Measurements from ENCODE around the gene TLE3. TPM values are rescaled to one million over a fixed set of nuclear protein-coding genes. Genes with fewer than 3 reads are reported as not detected.
A peak's percentile ranks its signal among the peaks of the same experiment; 100 is the strongest.

Gene TLE3
- total RNA-seq, 4 donors from 2014 or later = 39.1 to 275 (median 71.6) TPM

DNA sequence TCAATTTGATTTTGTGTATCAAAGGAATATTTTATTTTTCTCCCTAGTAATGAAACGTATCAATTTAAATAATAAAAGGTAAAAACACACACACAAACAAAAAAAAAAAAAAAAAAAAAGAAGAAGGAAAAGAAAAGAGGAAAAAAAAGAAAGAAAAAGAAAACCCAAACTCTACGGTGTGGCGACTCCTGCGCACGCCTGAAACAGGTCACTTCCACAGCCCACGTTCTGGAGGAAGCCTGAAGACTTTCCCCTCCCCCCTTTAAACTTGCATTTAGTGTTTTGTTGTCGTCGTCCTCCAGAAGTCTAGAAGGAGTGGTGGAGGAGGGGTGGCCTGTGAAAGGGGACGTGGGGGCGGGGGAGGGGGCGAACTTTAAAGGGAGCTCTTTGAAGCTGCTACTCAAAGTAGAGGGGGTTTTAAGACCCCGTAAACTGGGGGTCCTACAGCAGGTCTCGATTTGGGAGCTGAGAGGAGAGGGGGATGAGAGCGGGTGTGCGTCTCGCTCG lies 2.3 kb upstream of the TLE3 start:
- DNase-seq = peak; percentile 32 to 45
- WGBS, 2 donors = 1% methylated on average over 16 to 17 of the region's 17 CpGs
- no peaks in the 10 kb centered on the region for H3K27me3 ChIP-seq
- no peak for TF ChIP-seq POLR2A (IDR thresholded peaks at IDR 0.05)
- TF ChIP-seq, protein P1, sequence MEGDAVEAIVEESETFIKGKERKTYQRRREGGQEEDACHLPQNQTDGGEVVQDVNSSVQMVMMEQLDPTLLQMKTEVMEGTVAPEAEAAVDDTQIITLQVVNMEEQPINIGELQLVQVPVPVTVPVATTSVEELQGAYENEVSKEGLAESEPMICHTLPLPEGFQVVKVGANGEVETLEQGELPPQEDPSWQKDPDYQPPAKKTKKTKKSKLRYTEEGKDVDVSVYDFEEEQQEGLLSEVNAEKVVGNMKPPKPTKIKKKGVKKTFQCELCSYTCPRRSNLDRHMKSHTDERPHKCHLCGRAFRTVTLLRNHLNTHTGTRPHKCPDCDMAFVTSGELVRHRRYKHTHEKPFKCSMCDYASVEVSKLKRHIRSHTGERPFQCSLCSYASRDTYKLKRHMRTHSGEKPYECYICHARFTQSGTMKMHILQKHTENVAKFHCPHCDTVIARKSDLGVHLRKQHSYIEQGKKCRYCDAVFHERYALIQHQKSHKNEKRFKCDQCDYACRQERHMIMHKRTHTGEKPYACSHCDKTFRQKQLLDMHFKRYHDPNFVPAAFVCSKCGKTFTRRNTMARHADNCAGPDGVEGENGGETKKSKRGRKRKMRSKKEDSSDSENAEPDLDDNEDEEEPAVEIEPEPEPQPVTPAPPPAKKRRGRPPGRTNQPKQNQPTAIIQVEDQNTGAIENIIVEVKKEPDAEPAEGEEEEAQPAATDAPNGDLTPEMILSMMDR (IDR thresholded peaks at IDR 0.05) = no peak
- peak overlapping the region in 2 of 3 donors; percentile 67 to 91 for H3K27ac ChIP-seq
- intact Hi-C loops (cut with DNase I) = loop anchor here (10.0 kb wide), 4 partner anchors 115 to 625 kb away; no protein-coding TSS in a partner anchor
- H3K4me1 ChIP-seq = peaks cover 38 to 40% of the 10 kb centered on the region in 2 donors
- H3K36me3 ChIP-seq = no peaks in the 10 kb centered on the region
- peak overlapping the region in 1 of 3 donors; percentile 12 for H3K4me3 ChIP-seq (replicated peaks in 1 of 3)
- no peaks in the 10 kb centered on the region for H3K9me3 ChIP-seq

DNA sequence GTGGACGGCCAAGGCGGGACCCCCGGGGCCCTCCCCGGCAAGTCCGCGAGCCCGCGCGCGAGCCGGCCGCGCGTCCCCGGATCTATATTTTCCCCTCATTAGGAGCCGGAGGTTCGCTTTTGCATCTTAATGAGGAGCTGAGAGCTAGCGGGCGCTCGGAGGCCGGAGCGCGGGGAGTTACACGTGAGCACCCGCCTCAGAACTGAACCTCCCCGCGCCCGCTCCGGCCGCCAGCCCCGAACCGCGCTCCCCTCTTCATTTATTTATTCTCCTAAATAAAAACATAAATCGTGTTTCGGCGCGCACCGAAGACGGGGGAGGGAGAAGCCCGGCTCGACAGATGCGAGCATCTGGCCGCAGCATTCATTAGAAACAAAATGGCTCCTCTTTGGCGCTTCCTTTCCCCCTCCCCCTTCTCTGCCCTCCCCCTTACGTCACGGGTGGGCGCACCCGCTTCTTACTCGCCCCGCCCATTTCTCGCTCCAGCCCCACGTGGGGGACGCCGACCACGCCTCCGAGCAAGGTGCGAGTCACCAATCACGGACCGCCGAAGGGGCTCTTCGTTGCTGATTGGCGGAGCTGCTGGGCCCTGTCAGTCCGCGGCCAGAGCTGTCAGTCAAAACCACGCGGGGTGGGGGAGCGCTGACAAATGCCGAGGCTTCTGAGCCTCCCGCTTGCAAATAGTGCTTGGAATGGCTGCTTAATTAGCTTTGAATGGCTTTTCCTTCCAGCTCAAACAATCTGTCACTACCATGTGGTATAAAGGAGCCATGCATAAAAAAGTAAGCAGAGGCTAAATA lies 1.6 kb upstream of the TLE3 start:
- H3K36me3 ChIP-seq = no peaks in the 10 kb centered on the region
- peaks cover 40 to 46% of the 10 kb centered on the region in 2 donors for H3K4me1 ChIP-seq
- intact Hi-C loops (cut with DNase I) = loop anchor here (10.0 kb wide), 3 partner anchors 115 to 625 kb away; no protein-coding TSS in a partner anchor
- 1% methylated on average over 53 to 69 of the region's 69 CpGs for WGBS, 2 donors
- no peaks in the 10 kb centered on the region for H3K9me3 ChIP-seq
- peak; percentile 100 for DNase-seq
- peak overlapping the region; percentile 71 to 98 (median 94) for H3K27ac ChIP-seq
- peak overlapping the region in 2 of 3 donors; percentile 15 to 46 for H3K4me3 ChIP-seq (replicated peaks in 1 of 3)
- TF ChIP-seq, protein P1 (IDR thresholded peaks at IDR 0.05) = no peak
- TF ChIP-seq POLR2A (IDR thresholded peaks at IDR 0.05) = peak; percentile 73 to 93
- H3K27me3 ChIP-seq = no peaks in the 10 kb centered on the region

- no peaks in the 10 kb centered on the region for H3K27me3 ChIP-seq
- peak overlapping the region; percentile 15 to 46 (median 36) for H3K4me3 ChIP-seq (replicated peaks in 1 of 3)
- intact Hi-C loops (cut with DNase I) = loop anchor here (10.0 kb wide), 3 partner anchors 116 to 624 kb away; no protein-coding TSS in a partner anchor
- H3K4me1 ChIP-seq = peaks cover 47 to 53% of the 10 kb centered on the region in 2 donors
- WGBS, 2 donors = 8 to 9% methylated on average over 15 to 16 of the region's 60 CpGs
- peak; percentile 60 to 62 for DNase-seq
- H3K36me3 ChIP-seq = no peaks in the 10 kb centered on the region
- TF ChIP-seq, protein P1 (IDR thresholded peaks at IDR 0.05) = no peak
- TF ChIP-seq POLR2A (IDR thresholded peaks at IDR 0.05) = peak in 1 of 2 donors; percentile 15
- no peaks in the 10 kb centered on the region for H3K9me3 ChIP-seq
- peak overlapping the region; percentile 71 to 98 (median 94) for H3K27ac ChIP-seq
Observed at GRCh38 chr15:70098461-70099166, 897 bp upstream of the TLE3 start.

DNA sequence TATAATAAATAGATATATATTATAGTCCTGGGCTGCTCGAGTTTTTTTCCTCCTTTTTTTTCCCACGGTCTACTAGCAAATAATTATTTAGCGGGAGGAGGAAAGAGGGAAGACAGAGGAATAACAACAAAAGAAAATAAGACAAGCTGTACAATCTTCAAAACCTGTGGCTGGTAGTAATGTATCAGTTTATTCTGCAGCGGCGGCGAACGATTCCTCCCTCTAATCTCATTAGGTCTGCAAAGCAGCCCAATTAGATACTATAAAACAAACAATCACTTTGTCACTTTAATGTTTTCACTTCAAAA lies 390 bp upstream of the TLE3 start:
- TF ChIP-seq POLR2A (IDR thresholded peaks at IDR 0.05) = no peak
- TF ChIP-seq, protein P1 (IDR thresholded peaks at IDR 0.05) = no peak
- Histone ChIP-seq H3K36me3 (no peaks in the 10 kb centered on the region), H3K4me3 (replicated peaks in 1 of 3) (peak overlapping the region; percentile 15 to 46 (median 36)), H3K9me3 (no peaks in the 10 kb centered on the region), H3K4me1 (peaks cover 52 to 57% of the 10 kb centered on the region in 2 donors), H3K27ac (peak overlapping the region; percentile 71 to 98 (median 94)), H3K27me3 (no peaks in the 10 kb centered on the region)
- intact Hi-C loops (cut with DNase I) = loop anchor here (10.0 kb wide), 3 partner anchors 117 to 623 kb away; no protein-coding TSS in a partner anchor
- 1% methylated on average over 7 of the region's 7 CpGs for WGBS, 2 donors
- DNase-seq = no peak
